ENCODE results near the gene SLC12A6. TPM values are rescaled to one million over a fixed set of nuclear protein-coding genes. Genes with fewer than 3 reads are reported as not detected.

Gene SLC12A6
- total and polyA plus RNA-seq, 11 donors, result 6.1 to 35.1 (median 23.0) TPM

GRCh38 chr15:34329006-34329405, 8.6 kb downstream of the SLC12A6 start:
- H3K27ac ChIP-seq, result peak overlapping the region in 1 of 12 donors; percentile 47
- no peak for DNase-seq
- no peak for TF ChIP-seq CTCF (IDR thresholded peaks at IDR 0.05)
- no peak for TF ChIP-seq POLR2A (IDR thresholded peaks at IDR 0.05)
- no peak for ATAC-seq
- no peaks in the 10 kb centered on the region for H3K9me3 ChIP-seq
- peaks cover 0 to 10% (median 0%) of the 10 kb centered on the region in 9 donors for H3K36me3 ChIP-seq
- intact Hi-C loops (cut with DNase I), result loop anchor here in 1 of 10 donors (10.0 kb wide), 1 partner anchor 54 kb away; no protein-coding TSS in a partner anchor
- peaks cover 0 to 46% (median 2%) of the 10 kb centered on the region in 12 donors for H3K4me1 ChIP-seq
- H3K4me3 ChIP-seq, result no peak overlapping the region
- H3K27me3 ChIP-seq, result no peaks in the 10 kb centered on the region
- WGBS, 4 donors, result 78 to 90% (median 83%) methylated on average over 2 of the region's 2 CpGs

GRCh38 chr15:34327906-34328305, 9.7 kb downstream of the SLC12A6 start:
- no peak for DNase-seq
- no peak for ATAC-seq
- WGBS, 4 donors, result 69 to 72% (median 71%) methylated on average over 4 of the region's 4 CpGs
- TF ChIP-seq POLR2A (IDR thresholded peaks at IDR 0.05), result no peak
- no peak for TF ChIP-seq CTCF (IDR thresholded peaks at IDR 0.05)
- Histone ChIP-seq H3K9me3 (no peaks in the 10 kb centered on the region), H3K27me3 (no peaks in the 10 kb centered on the region), H3K36me3 (peaks cover 0 to 10% (median 0%) of the 10 kb centered on the region in 9 donors), H3K27ac (peak overlapping the region in 2 of 12 donors; percentile 10 to 47), H3K4me3 (no peak overlapping the region), H3K4me1 (peaks cover 0 to 35% (median 1%) of the 10 kb centered on the region in 12 donors)
- intact Hi-C loops (cut with DNase I), result loop anchor here in 1 of 10 donors (10.0 kb wide), 1 partner anchor 53 kb away; no protein-coding TSS in a partner anchor

- H3K27ac ChIP-seq, result no peak overlapping the region
- H3K9me3 ChIP-seq, result no peaks in the 10 kb centered on the region
- peaks cover 0 to 19% (median 1%) of the 10 kb centered on the region in 12 donors for H3K4me1 ChIP-seq
- H3K4me3 ChIP-seq, result no peak overlapping the region
- TF ChIP-seq POLR2A (IDR thresholded peaks at IDR 0.05), result no peak
- TF ChIP-seq CTCF (IDR thresholded peaks at IDR 0.05), result no peak
- ATAC-seq, result no peak
- H3K36me3 ChIP-seq, result no peaks in the 10 kb centered on the region
- intact Hi-C loops (cut with DNase I), result loop anchor here in 1 of 10 donors (10.0 kb wide), 1 partner anchor 51 kb away; no protein-coding TSS in a partner anchor
- no peak for DNase-seq
- H3K27me3 ChIP-seq, result no peaks in the 10 kb centered on the region
These were observed 12.2 kb downstream of the SLC12A6 start for GRCh38 chr15:34325368-34325767.

- TF ChIP-seq CTCF (IDR thresholded peaks at IDR 0.05), result no peak
- no peak for TF ChIP-seq POLR2A (IDR thresholded peaks at IDR 0.05)
- no peaks in the 10 kb centered on the region for H3K9me3 ChIP-seq
- no peak overlapping the region for H3K27ac ChIP-seq
- peaks cover 0 to 19% (median 1%) of the 10 kb centered on the region in 12 donors for H3K4me1 ChIP-seq
- intact Hi-C loops (cut with DNase I), result loop anchor here in 1 of 10 donors (10.0 kb wide), 1 partner anchor 50 kb away; no protein-coding TSS in a partner anchor
- H3K27me3 ChIP-seq, result no peaks in the 10 kb centered on the region
- H3K4me3 ChIP-seq, result no peak overlapping the region
- ATAC-seq (no peak), DNase-seq (no peak)
- no peaks in the 10 kb centered on the region for H3K36me3 ChIP-seq
- WGBS, 4 donors, result 66 to 89% (median 85%) methylated on average over 1 of the region's 1 CpG
These were observed 12.6 kb downstream of the SLC12A6 start for GRCh38 chr15:34324933-34325332.

All from heart left ventricle (tissue), 16 donors.